Mononuclear cell (primary cell): Measurements from ENCODE around the gene PRR20G. TPM values are rescaled to one million over a fixed set of nuclear protein-coding genes. Genes with fewer than 3 reads are reported as not detected.
"Not testable (repeated sequence)": the region's sequence is repeated elsewhere in the genome, so short reads cannot be mapped to it uniquely, and the experiment has no call there.

Experiments
- H3K27me3 ChIP-seq: 2 replicates; pipeline ENCODE4 v1.6.0; 2011; ENCODE audit warnings: low read length, control low read depth; ENCODE audit not compliant: insufficient read depth
- H3K4me1 ChIP-seq: 2 replicates; pipeline ENCODE4 v1.5.1; 2011; ENCODE audit warnings: mild to moderate bottlenecking, low read length, control low read depth; ENCODE audit not compliant: insufficient read depth
- H3K4me3 ChIP-seq: 2 replicates; pipeline ENCODE4 v1.5.1; 2011; ENCODE audit warnings: mild to moderate bottlenecking, low read length, moderate library complexity
- H3K9me3 ChIP-seq: 2 replicates; pipeline ENCODE4 v1.5.1; 2011; ENCODE audit warnings: low read depth, mild to moderate bottlenecking, control low read depth, low read length
- total RNA-seq: library from RNA; depleted of rRNA; stranded (reverse); fragments of >200 nt; gene quantifications from one replicate; pipeline ENCODE4 v1.2.3, GENCODE V29; 2012

PRR20G gene
- not detected for total RNA-seq

DNA sequence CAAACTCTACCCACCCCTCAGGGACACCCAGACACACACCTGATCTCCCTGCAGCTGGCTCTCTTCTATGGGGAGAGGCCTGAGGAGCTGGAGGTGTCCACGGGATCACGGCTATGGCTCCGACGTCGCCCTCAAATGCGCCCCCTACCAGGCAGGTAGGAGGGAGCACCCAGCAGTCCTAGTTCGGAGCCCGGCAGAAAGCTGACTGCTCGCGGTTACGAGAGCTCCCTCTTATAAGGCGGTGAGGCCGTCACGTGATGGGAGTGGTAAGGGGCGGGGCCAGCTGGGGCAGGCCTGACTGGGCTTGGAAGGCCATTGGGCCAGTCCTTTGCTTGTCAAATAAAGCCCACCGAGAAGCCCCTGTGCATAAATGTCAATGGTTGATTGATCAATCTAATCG, at the start of gene PRR20G:
PRR20G (minus strand) TSS at position 207 of the 400 bp plus-strand sequence. CDS start 681 bp downstream, outside the sequence.
- Histone ChIP-seq H3K27me3 (no peaks in the 10 kb centered on the region), H3K4me3 (no peak within 1 kb of the TSS), H3K4me1 (no peaks in the 10 kb centered on the region), H3K9me3 (no peaks in the 10 kb centered on the region)

DNA sequence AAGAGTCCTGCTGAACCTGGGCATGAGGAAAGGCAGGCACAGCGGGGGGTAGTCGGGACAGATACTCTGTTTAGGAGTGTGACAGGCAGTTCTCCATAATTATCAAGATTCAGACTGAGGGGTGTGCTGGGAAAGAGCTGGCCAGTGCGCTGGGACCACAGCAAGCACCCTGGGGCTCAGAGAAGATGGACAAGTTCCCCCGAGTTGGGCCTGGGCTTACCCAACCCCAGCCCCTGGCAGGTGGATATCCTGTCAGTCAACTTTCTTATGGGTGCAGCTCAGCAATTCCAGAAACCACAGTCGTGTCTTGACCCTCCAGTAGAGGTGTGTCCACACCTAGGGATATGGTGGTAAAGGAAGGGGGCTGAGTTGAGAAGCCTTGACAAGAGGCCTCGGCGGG, 49.2 kb upstream of the PRR20G start:
- no peaks in the 10 kb centered on the region for H3K4me1 ChIP-seq
- no peak overlapping the region for H3K4me3 ChIP-seq
- H3K27me3 ChIP-seq: peaks cover 26% of the 10 kb centered on the region
- H3K9me3 ChIP-seq: peaks cover 8% of the 10 kb centered on the region

DNA sequence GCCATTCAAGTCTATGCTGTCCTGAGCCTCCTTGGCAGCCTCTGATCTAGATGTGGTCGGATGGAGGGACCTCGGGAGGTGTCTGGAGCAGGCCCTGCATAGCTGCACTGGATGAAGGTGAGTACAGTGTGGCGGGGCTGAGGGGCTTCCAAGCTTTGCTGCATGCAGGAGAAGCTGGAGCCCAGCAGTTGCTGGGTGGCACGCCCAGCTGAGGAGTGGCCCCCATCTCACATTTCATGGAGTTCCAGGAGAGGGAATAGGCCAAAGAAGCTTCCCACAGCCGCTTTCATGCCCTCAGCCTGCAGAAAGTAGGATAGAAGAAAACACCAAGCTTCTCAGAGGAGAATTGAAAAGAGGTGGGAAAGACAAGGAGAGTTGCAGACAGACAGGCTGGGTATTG, 48.3 kb upstream of the PRR20G start:
- Histone ChIP-seq H3K4me1 (no peaks in the 10 kb centered on the region), H3K27me3 (peaks cover 28% of the 10 kb centered on the region), H3K9me3 (peaks cover 17% of the 10 kb centered on the region), H3K4me3 (no peak overlapping the region)

DNA sequence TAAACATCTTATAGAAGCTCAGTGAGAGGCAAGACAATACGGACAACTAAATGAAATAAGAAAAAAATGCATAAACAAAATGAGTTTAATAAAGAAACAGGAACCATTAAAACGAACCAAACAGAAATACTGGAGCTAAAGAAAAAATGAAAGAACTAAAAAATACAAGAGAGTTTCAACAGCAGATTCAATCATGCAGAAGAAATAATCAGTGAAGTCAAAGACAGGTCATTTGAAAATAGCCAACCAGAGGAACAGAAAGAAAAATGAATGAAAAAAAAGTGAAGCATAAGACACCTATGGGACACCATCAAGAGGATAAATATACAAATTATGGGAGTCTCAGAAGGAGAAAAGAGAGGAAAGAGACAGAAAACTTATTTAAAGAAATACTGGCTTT, 42.5 kb upstream of the PRR20G start:
- H3K9me3 ChIP-seq: peaks cover 32% of the 10 kb centered on the region
- H3K27me3 ChIP-seq: peaks cover 5% of the 10 kb centered on the region
- no peak overlapping the region for H3K4me3 ChIP-seq
- peaks cover 3% of the 10 kb centered on the region for H3K4me1 ChIP-seq

DNA sequence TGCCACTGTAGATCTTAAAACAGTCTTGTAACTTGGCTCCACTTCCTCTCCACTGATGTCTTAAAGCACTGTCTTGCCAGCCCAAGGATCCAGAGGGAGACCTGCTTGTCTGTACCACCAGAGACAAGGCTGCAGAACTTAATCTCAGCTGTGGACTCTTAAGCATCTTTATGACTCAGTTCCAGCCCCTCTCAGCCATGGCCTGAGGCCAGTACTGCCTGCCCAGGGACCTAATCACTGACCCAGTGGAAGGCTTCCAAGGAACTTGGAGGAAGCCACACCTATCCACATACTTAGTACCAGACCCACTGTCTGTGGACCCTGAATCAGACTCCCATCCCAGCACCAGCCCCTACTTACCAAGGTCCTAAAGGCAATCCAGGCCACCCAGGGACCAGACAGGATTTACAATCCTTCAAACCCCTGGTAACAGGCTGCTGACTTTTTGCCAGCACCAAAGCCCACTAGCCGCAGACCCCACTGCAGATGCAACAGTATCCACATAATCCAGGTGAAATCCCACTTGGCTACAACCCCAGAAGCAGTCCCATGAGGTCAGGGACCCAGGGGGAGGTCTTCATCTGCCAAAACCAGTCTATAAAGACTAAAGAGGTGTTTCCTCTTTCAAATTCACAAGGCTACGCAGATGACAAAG, 41.9 kb upstream of the PRR20G start:
- peaks cover 32% of the 10 kb centered on the region for H3K9me3 ChIP-seq
- H3K27me3 ChIP-seq: peaks cover 5% of the 10 kb centered on the region
- peaks cover 9% of the 10 kb centered on the region for H3K4me1 ChIP-seq
- H3K4me3 ChIP-seq: no peak overlapping the region

DNA sequence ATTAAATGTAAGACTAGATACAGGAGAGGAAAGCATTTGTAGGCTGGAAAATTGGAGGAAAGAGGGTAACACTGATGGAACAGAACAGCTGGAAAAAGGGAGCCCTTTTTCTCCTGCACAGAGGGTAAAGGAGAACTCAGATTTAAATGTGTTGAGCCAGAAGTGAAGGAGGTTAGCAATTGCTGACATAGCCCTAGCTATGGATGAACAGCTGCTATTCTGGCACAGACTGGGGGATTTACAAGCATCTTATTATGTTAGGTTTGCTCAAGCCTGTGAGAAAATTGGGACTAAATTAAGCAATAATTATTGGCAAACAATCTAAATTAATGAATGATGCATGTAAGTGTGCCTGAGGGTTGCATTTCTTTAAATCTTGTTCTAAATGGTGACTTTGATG, 40.6 kb upstream of the PRR20G start:
- Histone ChIP-seq H3K4me1 (peaks cover 18% of the 10 kb centered on the region), H3K4me3 (no peak overlapping the region), H3K27me3 (peaks cover 5% of the 10 kb centered on the region), H3K9me3 (peaks cover 26% of the 10 kb centered on the region)

DNA sequence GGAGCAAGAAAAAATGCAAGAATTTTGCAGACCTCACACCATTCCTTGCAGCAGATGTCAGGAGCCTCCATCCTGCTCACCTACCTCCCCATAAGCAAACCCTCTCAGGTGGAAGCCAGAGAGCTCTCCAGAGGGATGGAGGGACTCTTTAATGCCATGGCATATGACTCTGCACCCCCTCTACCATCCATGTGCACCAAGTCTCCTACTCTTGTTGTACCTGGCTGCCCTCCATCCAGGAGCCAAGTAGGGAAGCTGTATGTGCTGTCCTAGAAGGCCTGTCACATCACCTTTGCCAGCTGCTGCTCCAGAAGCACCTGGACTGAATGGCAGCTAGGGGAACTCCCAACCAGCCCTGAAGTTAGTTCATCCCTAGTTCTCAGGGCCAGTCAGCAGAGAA, 38.5 kb upstream of the PRR20G start:
- Histone ChIP-seq H3K27me3 (peaks cover 2% of the 10 kb centered on the region), H3K4me1 (peaks cover 18% of the 10 kb centered on the region), H3K9me3 (peaks cover 17% of the 10 kb centered on the region), H3K4me3 (no peak overlapping the region)

DNA sequence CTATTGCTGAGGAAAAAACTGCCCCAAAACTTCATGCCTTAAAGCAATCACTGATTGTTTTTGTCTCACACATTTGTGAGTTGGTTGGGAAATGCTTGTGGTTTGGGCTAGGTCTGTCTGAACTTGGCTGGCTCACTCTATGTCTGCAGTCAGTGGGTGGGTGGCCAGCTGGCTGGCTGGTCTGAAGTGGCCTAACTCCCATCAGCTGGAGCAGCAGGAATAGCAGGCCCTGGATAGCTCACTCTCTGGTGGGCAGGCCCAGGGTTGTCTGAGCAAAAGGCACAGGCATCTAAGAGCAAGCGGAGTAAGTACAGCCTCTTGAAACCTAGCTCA, 37.7 kb upstream of the PRR20G start:
- H3K4me1 ChIP-seq: peaks cover 18% of the 10 kb centered on the region

DNA sequence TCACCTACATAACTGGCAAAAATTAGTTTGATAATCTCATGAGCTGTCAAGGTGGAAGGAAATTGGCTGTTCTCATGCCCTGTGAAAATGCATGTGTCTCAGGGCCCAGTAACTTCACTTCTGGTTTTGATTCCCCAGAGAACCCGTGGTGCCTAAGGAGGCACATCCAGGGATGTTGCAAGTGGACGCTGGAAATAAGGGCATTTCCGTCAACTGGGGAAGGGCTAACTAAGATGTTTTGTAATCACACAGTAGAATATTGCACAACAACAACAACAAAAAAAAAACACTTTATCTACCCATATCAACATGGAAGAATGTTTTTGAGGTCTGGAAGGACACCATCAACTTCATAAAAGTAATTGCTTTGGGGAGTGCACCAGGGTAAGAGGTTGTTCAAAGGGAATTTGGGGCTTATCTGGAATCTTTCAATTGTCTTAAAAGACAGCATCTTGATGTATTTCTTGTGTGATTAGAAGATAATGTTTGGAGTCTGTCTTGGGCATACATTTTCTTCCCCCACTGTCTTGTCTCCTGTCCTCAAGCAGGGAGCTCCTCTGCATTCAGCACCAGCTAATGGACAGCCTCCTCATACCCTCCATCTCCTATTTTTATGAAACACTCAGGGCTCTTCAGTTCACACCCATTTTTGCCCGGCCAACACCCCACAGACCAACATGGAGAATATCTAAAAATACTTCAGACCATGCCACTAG, 37.2 kb upstream of the PRR20G start:
- Histone ChIP-seq H3K9me3 (peaks cover 4% of the 10 kb centered on the region), H3K4me1 (peaks cover 18% of the 10 kb centered on the region), H3K4me3 (no peak overlapping the region), H3K27me3 (no peaks in the 10 kb centered on the region)

More for the DNA sequence above, 37.7 kb upstream of the PRR20G start:
- Histone ChIP-seq H3K27me3 (no peaks in the 10 kb centered on the region), H3K4me3 (no peak overlapping the region), H3K9me3 (peaks cover 10% of the 10 kb centered on the region)

DNA sequence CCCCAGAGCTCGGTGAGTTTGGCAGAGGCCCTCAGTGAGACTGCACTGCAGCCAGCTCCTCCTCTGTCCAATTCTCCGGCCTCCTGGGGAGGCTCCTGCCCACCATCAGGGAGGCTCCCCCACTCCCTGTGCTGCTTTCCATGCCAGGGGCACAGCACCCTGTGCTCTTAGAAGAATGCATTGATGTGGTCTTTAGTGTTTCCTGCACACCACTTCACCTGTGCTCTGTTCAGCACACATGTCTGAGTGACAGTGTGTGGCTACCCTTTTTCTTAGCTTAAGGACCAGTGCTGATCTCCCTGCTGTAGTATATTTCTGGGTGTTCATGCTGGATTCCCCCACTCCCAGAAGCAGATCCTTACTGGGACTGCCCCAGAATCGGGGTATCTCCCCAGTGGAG, 36.2 kb upstream of the PRR20G start:
- no peaks in the 10 kb centered on the region for H3K27me3 ChIP-seq
- H3K9me3 ChIP-seq: no peaks in the 10 kb centered on the region
- H3K4me1 ChIP-seq: peaks cover 18% of the 10 kb centered on the region
- H3K4me3 ChIP-seq: no peak overlapping the region

DNA sequence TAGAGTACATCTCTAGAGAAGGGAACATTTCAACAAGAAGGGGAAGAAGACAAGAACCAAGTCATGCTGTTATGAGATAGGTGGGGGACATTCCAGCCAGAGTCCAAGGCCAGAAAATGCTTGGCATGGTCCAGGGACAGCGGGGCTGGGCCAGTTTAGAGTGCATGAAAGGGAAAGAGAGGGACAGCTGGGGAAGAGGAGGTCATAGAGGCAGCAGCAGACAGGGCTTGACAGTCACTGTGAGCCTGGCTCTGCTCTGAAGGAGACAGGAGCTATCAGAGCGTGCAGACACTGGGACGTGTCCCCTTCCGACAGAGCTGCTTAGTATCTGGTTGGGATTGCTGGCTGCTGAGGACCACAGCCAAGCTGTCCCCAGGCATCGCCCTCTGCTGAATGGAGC, 35.7 kb upstream of the PRR20G start:
- Histone ChIP-seq H3K4me3 (no peak overlapping the region), H3K4me1 (peaks cover 18% of the 10 kb centered on the region), H3K27me3 (no peaks in the 10 kb centered on the region), H3K9me3 (no peaks in the 10 kb centered on the region)

DNA sequence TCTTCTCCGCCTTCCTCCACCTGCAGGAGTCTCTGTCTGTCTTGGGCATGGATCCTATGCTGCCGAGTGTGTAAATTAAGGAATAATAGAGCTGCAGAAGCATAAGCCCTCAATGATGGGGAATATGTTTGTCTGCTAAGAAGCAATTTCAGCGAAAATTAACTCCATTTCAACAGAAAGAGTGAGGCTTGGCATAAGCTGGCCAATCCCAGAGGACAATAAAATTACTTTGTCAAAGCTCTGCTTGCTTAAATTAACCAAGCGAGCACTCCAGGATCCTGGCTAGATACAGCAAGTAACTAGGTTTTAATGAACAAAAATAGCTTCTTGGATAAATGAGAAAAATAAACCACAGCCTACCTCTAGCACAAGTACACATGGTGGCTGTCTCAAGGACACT, 33.5 kb upstream of the PRR20G start:
- no peaks in the 10 kb centered on the region for H3K9me3 ChIP-seq
- no peaks in the 10 kb centered on the region for H3K27me3 ChIP-seq
- H3K4me3 ChIP-seq: no peak overlapping the region
- peaks cover 18% of the 10 kb centered on the region for H3K4me1 ChIP-seq

DNA sequence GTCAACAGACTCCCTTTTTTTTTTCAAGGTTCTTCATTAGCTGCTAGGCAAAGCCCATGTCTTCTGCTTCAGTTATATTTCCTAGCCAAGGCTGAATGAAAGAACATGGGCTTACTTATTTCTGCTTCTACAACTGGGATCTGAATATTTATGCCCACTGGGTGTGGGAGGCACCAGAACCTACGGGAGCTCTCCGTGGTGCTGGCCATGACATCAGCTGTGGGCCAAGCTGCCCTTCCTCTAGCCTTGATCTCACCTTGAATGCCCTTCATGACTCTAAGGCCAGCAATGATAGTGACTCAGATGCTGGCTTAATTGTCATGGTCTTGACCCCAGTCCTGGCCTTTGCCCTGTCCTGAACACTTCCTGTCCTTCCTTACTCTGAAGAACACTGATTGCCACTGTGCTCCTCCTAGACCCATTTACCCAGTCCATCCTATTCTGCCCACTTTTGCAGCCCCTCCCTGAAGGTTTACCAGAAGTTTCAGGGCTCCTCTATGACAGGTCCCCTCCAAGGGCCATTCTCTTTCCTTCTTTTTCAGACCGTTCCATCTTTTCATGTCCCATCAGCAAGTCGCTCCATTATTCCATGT, 32.8 kb upstream of the PRR20G start:
- no peaks in the 10 kb centered on the region for H3K27me3 ChIP-seq
- H3K4me1 ChIP-seq: peaks cover 16% of the 10 kb centered on the region
- no peak overlapping the region for H3K4me3 ChIP-seq
- H3K9me3 ChIP-seq: no peaks in the 10 kb centered on the region

DNA sequence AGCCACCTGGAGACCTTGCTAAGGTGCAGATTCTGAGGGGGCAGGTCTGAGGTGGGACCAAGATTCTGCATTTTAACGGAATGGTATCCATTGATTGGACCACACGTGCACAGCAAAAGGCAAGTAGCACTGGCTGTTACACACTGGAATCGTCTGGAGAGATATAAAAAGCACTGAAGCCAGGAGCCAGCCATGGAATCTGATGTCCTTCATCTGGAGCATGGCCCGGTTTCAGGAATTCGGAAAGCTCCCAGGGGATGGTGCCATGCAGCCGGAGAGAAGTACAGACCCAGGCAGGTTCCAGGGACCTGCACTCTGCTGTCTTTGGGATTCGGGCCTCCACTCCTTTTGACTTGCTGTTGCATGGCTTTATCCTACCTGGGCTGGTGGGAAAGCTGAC, 28.8 kb upstream of the PRR20G start:
- Histone ChIP-seq H3K27me3 (no peaks in the 10 kb centered on the region), H3K4me1 (no peaks in the 10 kb centered on the region), H3K9me3 (no peaks in the 10 kb centered on the region), H3K4me3 (no peak overlapping the region)

DNA sequence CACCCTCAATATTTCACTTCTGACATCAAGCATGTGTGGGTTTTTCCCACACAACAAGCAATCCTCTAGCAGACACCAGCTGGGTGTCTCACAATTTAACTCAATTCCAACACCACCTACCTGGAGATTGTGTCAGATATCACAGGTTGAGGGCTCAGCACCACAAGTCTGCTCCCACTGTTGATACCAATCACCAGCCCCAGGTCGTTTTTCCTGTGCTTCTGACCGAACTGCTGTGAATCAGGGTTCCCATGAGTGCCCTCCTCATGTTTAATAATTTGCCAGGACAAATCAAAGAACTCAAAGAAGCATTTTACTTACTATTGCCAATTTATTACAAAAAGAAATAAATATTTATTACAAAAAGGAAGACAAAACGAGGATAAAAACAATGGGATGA, 25.0 kb upstream of the PRR20G start:
- Histone ChIP-seq H3K4me1 (peaks cover 3% of the 10 kb centered on the region), H3K9me3 (no peaks in the 10 kb centered on the region), H3K27me3 (no peaks in the 10 kb centered on the region), H3K4me3 (no peak overlapping the region)

DNA sequence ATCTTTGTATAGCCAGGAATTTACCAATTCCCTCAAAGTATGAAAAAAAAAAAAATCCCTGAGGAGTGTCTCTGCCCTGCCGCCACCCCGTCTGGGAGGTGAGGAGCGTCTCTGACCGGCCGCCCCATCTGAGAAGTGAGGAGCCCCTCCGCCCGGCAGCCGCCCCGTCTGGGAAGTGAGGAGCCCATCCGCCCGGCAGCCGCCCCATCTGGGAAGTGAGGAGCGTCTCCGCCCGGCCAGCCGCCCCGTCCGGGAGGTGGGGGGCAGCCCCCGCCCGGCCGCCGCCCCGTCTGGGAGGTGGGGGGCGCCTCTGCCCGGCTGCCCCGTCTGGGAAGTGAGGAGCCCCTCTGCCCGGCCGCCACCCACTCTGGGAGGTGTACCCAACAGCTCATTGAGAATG, 21.0 kb upstream of the PRR20G start:
- not testable (repeated sequence) for H3K27me3 ChIP-seq, H3K9me3 ChIP-seq, H3K4me3 ChIP-seq
- H3K4me1 ChIP-seq: peaks cover 18% of the 10 kb centered on the region
